WTC11 (cell line): ENCODE results near the gene PCDH9.

Experiments
- CREB1 ChIP-seq: sonication (generic); formaldehyde crosslinking; IDR thresholded peaks from 2 replicates; pipeline ENCODE4 v1.8.0; 2023; ENCODE audit warnings: mild to moderate bottlenecking, missing genetic modification reagents
- EMX1 ChIP-seq: fragments of 250-450 bp; sonication (Bioruptor Pico); IDR thresholded peaks from 2 replicates; pipeline ENCODE4 v1.8.0; 2021; ENCODE audit warnings: mild to moderate bottlenecking
- GTF2I ChIP-seq: fragments of 250-450 bp; sonication (Bioruptor Pico); conservative IDR thresholded peaks from 2 replicates; pipeline ENCODE4 v1.4.0; 2021; ENCODE audit warnings: mild to moderate bottlenecking
- IRF2 ChIP-seq: sonication (generic); formaldehyde crosslinking; IDR thresholded peaks from 2 replicates; pipeline ENCODE4 v1.8.0; 2022; ENCODE audit warnings: low read depth, missing genetic modification reagents, borderline replicate concordance
- NFYB ChIP-seq: sonication (generic); formaldehyde crosslinking; conservative IDR thresholded peaks from 2 replicates; pipeline ENCODE4 v1.8.0; 2022; ENCODE audit warnings: low read depth, missing genetic modification reagents
- OVOL2 ChIP-seq: fragments of 250-450 bp; sonication (Bioruptor Pico); IDR thresholded peaks from 2 replicates; pipeline ENCODE4 v1.9.0; 2021; ENCODE audit warnings: mild to moderate bottlenecking, borderline replicate concordance
- TF ChIP-seq, protein P1 (sequence below): fragments of 200-600 bp; IDR thresholded peaks from 2 replicates; pipeline ENCODE4 v1.8.0; 2022; ENCODE audit warnings: antibody characterized with exemption
- TF ChIP-seq, protein P2 (sequence below): sonication (generic); formaldehyde crosslinking; IDR thresholded peaks from 2 replicates; pipeline ENCODE4 v1.8.0; 2022; ENCODE audit warnings: mild to moderate bottlenecking, missing genetic modification reagents
- TF ChIP-seq, protein P3 (sequence below): fragments of 250-450 bp; sonication (Bioruptor Pico); conservative IDR thresholded peaks from 2 replicates; pipeline ENCODE4 v1.9.0; 2021; ENCODE audit warnings: mild to moderate bottlenecking
- TF ChIP-seq, protein P4 (sequence below): sonication (generic); formaldehyde crosslinking; IDR thresholded peaks from 2 replicates; pipeline ENCODE4 v1.8.1; 2022; ENCODE audit warnings: missing genetic modification reagents, borderline replicate concordance
- TF ChIP-seq, protein P5 (sequence below): sonication (generic); formaldehyde crosslinking; IDR thresholded peaks from 2 replicates; pipeline ENCODE4 v1.8.1; 2023; ENCODE audit warnings: mild to moderate bottlenecking, missing genetic modification reagents
- TF ChIP-seq, protein P6 (sequence below): sonication (generic); formaldehyde crosslinking; IDR thresholded peaks from 2 replicates; pipeline ENCODE4 v1.8.1; 2023; ENCODE audit warnings: mild to moderate bottlenecking, missing genetic modification reagents

DNA sequence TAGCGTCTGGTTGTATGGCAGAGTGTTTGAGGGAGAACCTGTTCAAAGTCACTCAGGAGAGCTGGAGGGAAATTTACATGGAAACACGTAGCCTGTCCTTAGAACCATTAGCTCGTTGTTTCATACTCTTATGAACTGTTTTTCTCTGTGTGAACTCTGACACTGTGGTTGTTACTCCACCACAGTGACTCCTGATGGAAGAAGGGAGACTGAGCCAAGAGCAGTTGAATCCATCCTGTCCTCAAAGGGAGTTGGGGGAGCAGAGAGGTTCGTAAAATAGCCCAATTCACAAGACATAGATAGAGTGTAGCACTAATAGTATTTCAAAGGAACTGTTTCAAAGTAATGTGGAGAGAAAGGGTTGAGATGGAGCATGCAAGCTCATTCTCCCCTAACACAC is 964.8 kb downstream of the PCDH9 start:
- TF ChIP-seq EMX1 (CRISPR knock-in tag), result no peak
- no peak for TF ChIP-seq IRF2
- TF ChIP-seq GTF2I (CRISPR knock-in tag), result no peak
- TF ChIP-seq, protein P1, sequence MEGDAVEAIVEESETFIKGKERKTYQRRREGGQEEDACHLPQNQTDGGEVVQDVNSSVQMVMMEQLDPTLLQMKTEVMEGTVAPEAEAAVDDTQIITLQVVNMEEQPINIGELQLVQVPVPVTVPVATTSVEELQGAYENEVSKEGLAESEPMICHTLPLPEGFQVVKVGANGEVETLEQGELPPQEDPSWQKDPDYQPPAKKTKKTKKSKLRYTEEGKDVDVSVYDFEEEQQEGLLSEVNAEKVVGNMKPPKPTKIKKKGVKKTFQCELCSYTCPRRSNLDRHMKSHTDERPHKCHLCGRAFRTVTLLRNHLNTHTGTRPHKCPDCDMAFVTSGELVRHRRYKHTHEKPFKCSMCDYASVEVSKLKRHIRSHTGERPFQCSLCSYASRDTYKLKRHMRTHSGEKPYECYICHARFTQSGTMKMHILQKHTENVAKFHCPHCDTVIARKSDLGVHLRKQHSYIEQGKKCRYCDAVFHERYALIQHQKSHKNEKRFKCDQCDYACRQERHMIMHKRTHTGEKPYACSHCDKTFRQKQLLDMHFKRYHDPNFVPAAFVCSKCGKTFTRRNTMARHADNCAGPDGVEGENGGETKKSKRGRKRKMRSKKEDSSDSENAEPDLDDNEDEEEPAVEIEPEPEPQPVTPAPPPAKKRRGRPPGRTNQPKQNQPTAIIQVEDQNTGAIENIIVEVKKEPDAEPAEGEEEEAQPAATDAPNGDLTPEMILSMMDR, result no peak
- TF ChIP-seq, protein P2, sequence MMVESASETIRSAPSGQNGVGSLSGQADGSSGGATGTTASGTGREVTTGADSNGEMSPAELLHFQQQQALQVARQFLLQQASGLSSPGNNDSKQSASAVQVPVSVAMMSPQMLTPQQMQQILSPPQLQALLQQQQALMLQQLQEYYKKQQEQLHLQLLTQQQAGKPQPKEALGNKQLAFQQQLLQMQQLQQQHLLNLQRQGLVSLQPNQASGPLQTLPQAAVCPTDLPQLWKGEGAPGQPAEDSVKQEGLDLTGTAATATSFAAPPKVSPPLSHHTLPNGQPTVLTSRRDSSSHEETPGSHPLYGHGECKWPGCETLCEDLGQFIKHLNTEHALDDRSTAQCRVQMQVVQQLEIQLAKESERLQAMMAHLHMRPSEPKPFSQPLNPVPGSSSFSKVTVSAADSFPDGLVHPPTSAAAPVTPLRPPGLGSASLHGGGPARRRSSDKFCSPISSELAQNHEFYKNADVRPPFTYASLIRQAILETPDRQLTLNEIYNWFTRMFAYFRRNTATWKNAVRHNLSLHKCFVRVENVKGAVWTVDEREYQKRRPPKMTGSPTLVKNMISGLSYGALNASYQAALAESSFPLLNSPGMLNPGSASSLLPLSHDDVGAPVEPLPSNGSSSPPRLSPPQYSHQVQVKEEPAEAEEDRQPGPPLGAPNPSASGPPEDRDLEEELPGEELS, result no peak
- no peak for TF ChIP-seq NFYB (CRISPR knock-in tag)
- TF ChIP-seq, protein P3, sequence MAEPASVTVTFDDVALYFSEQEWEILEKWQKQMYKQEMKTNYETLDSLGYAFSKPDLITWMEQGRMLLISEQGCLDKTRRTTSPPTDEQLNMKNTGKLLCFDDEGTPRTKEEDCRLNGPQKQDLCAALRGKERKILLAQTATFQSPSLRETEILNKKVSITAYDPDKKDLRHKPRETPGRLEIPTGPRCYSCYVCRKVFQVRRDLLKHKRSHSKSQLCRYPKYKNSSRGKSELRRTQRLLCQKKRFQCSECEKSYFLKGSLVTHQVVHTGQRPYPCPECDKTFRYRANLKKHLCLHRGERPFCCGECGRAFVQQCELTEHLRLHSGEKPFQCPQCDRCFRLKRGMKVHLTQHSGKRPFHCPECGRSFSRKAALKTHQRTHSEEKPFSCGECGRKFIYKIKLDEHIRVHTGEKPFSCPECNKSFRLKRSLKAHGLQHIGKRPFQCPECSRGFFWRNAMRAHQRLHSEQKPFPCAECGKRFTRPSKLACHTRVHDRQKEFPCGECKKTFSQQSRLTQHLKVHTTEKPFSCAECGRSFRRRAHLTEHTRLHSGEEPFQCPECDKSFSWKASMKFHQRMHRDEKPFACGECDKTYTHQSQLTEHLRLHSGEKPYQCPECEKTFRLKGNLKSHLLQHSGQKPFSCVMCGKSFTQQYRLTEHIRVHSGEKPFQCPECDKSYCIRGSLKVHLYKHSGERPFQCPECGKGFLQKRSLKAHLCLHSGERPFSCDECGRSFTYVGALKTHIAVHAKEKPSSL, result no peak
- TF ChIP-seq, protein P4, sequence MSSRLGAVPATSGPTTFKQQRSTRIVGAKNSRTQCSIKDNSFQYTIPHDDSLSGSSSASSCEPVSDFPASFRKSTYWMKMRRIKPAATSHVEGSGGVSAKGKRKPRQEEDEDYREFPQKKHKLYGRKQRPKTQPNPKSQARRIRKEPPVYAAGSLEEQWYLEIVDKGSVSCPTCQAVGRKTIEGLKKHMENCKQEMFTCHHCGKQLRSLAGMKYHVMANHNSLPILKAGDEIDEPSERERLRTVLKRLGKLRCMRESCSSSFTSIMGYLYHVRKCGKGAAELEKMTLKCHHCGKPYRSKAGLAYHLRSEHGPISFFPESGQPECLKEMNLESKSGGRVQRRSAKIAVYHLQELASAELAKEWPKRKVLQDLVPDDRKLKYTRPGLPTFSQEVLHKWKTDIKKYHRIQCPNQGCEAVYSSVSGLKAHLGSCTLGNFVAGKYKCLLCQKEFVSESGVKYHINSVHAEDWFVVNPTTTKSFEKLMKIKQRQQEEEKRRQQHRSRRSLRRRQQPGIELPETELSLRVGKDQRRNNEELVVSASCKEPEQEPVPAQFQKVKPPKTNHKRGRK, result no peak
- TF ChIP-seq CREB1 (CRISPR knock-in tag), result no peak
- TF ChIP-seq OVOL2 (CRISPR knock-in tag), result no peak
- TF ChIP-seq, protein P5, sequence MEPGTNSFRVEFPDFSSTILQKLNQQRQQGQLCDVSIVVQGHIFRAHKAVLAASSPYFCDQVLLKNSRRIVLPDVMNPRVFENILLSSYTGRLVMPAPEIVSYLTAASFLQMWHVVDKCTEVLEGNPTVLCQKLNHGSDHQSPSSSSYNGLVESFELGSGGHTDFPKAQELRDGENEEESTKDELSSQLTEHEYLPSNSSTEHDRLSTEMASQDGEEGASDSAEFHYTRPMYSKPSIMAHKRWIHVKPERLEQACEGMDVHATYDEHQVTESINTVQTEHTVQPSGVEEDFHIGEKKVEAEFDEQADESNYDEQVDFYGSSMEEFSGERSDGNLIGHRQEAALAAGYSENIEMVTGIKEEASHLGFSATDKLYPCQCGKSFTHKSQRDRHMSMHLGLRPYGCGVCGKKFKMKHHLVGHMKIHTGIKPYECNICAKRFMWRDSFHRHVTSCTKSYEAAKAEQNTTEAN (CRISPR knock-in tag), result no peak
- TF ChIP-seq, protein P6, sequence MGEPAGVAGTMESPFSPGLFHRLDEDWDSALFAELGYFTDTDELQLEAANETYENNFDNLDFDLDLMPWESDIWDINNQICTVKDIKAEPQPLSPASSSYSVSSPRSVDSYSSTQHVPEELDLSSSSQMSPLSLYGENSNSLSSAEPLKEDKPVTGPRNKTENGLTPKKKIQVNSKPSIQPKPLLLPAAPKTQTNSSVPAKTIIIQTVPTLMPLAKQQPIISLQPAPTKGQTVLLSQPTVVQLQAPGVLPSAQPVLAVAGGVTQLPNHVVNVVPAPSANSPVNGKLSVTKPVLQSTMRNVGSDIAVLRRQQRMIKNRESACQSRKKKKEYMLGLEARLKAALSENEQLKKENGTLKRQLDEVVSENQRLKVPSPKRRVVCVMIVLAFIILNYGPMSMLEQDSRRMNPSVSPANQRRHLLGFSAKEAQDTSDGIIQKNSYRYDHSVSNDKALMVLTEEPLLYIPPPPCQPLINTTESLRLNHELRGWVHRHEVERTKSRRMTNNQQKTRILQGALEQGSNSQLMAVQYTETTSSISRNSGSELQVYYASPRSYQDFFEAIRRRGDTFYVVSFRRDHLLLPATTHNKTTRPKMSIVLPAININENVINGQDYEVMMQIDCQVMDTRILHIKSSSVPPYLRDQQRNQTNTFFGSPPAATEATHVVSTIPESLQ (CRISPR knock-in tag), result no peak
